ENCODE measurements around the gene IQSEC3. TPM values are rescaled to one million over a fixed set of nuclear protein-coding genes. Genes with fewer than 3 reads are reported as not detected.

IQSEC3 gene
- total and polyA plus RNA-seq, 10 of the 15 experiments (the other 5 are each of a cell fraction or from before 2014, with no cell fraction given), result not detected

- Histone ChIP-seq H3K4me1 (ENCODE audit: control insufficient read depth, insufficient read depth, low read length) (no peaks in the 10 kb centered on the region), H3K4me3 (no peak overlapping the region), H4K20me1 (ENCODE audit: control insufficient read depth, insufficient read depth) (no peaks in the 10 kb centered on the region), H2AFZ (ENCODE audit: control insufficient read depth, low read depth, low read length) (no peak overlapping the region), H3K9ac (ENCODE audit: control insufficient read depth, insufficient read depth, low read length) (no peak overlapping the region), H3K27ac (ENCODE audit: control insufficient read depth, insufficient read depth) (no peak overlapping the region), H3K4me2 (ENCODE audit: control insufficient read depth, insufficient read depth) (no peak overlapping the region), H3K27me3 (replicated peaks in 1 of 2; ENCODE audit: control insufficient read depth in 2 of 2, insufficient read depth in 2 of 2, low read length in 1 of 2) (peaks cover 0 to 6% of the 10 kb centered on the region in 2 experiments), H3K9me3 (replicated peaks; ENCODE audit: control insufficient read depth, insufficient read depth, low read length) (no peaks in the 10 kb centered on the region), H3K79me2 (ENCODE audit: control insufficient read depth, insufficient read depth, low read length) (no peaks in the 10 kb centered on the region), H3K36me3 (ENCODE audit: control insufficient read depth in 2 of 2, insufficient read depth in 2 of 2, low read length in 1 of 2) (no peaks in the 10 kb centered on the region)
- FAIRE-seq, result no peak
- in situ Hi-C loops (cut with MboI) (no loop called here), intact Hi-C loops (cut with micrococcal nuclease; ENCODE audit: unreplicated experiment) (no loop called here)
- 35% methylated on average over 10 of the region's 12 CpGs for WGBS (ENCODE audit: insufficient coverage, insufficient replicate concordance, low lambda C conversion rate, missing lambda C conversion rate)
- no peak for DNase-seq (ENCODE audit: low read depth, low spot score)
- BruUV-seq (replicated peaks), result no TSS peak
- POLR2A ChIA-PET, result no interaction called here
- RAD21 ChIA-PET (ENCODE audit: unreplicated experiment), result no interaction called here
- SMC1A ChIA-PET (ENCODE audit: uncharacterized antibody, unreplicated experiment), result interaction anchor here (0.6 kb wide), 1 partner anchor 100 kb away, joined by 3 read pairs; no protein-coding TSS in a partner anchor
- CTCF ChIA-PET, result no interaction called here
- ATAC-seq, result no peak
- TF ChIP-seq RUNX3 (IDR thresholded peaks at IDR 0.05; ENCODE audit: low read length), result no peak
- no peak for TF ChIP-seq PKNOX1 (IDR thresholded peaks at IDR 0.05)
- no peak for TF ChIP-seq ZBTB33 (IDR thresholded peaks at IDR 0.05)
- TF ChIP-seq NFYB (IDR thresholded peaks at IDR 0.05; ENCODE audit: insufficient read depth, low read depth, low read length), result no peak
- TF ChIP-seq POU2F2 (IDR thresholded peaks at IDR 0.05; ENCODE audit: borderline replicate concordance, low read depth, low read length), result no peak
- TF ChIP-seq BRCA1 (IDR thresholded peaks at IDR 0.05; ENCODE audit: low read depth, low read length), result no peak
- no peak for TF ChIP-seq ZNF384 (IDR thresholded peaks at IDR 0.05; ENCODE audit: borderline replicate concordance, low read depth, low read length)
- TF ChIP-seq, protein P1, sequence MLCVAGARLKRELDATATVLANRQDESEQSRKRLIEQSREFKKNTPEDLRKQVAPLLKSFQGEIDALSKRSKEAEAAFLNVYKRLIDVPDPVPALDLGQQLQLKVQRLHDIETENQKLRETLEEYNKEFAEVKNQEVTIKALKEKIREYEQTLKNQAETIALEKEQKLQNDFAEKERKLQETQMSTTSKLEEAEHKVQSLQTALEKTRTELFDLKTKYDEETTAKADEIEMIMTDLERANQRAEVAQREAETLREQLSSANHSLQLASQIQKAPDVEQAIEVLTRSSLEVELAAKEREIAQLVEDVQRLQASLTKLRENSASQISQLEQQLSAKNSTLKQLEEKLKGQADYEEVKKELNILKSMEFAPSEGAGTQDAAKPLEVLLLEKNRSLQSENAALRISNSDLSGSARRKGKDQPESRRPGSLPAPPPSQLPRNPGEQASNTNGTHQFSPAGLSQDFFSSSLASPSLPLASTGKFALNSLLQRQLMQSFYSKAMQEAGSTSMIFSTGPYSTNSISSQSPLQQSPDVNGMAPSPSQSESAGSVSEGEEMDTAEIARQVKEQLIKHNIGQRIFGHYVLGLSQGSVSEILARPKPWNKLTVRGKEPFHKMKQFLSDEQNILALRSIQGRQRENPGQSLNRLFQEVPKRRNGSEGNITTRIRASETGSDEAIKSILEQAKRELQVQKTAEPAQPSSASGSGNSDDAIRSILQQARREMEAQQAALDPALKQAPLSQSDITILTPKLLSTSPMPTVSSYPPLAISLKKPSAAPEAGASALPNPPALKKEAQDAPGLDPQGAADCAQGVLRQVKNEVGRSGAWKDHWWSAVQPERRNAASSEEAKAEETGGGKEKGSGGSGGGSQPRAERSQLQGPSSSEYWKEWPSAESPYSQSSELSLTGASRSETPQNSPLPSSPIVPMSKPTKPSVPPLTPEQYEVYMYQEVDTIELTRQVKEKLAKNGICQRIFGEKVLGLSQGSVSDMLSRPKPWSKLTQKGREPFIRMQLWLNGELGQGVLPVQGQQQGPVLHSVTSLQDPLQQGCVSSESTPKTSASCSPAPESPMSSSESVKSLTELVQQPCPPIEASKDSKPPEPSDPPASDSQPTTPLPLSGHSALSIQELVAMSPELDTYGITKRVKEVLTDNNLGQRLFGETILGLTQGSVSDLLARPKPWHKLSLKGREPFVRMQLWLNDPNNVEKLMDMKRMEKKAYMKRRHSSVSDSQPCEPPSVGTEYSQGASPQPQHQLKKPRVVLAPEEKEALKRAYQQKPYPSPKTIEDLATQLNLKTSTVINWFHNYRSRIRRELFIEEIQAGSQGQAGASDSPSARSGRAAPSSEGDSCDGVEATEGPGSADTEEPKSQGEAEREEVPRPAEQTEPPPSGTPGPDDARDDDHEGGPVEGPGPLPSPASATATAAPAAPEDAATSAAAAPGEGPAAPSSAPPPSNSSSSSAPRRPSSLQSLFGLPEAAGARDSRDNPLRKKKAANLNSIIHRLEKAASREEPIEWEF (IDR thresholded peaks at IDR 0.05; ENCODE audit: insufficient replicate concordance, low read depth, low read length), result no peak
- no peak for TF ChIP-seq NR2C1 (IDR thresholded peaks at IDR 0.05)
- no peak for TF ChIP-seq KLF5 (IDR thresholded peaks at IDR 0.05; ENCODE audit: partially characterized antibody)
- no peak for TF ChIP-seq ELK1 (IDR thresholded peaks at IDR 0.05; ENCODE audit: low read depth, low read length)
- TF ChIP-seq RELB (IDR thresholded peaks at IDR 0.05; ENCODE audit: low read depth), result no peak
- no peak for TF ChIP-seq ESRRA (IDR thresholded peaks at IDR 0.05; ENCODE audit: low read length)
- no peak for TF ChIP-seq MTA3 (IDR thresholded peaks at IDR 0.05; ENCODE audit: borderline replicate concordance, low read length)
Measured at GRCh38 chr12:131008-131407, 64.4 kb downstream of the IQSEC3 start.
